ENCODE data around the gene PEBP1.

PEBP1 gene

GRCh38 chr12:118136559-118137003, 657 bp downstream of the PEBP1 start:
- no peak for DNase-seq (ENCODE audit: low read depth, low spot score)

GRCh38 chr12:118137148-118137678, 1.3 kb downstream of the PEBP1 start:
- no peak for DNase-seq (ENCODE audit: low read depth, low spot score)

DNA sequence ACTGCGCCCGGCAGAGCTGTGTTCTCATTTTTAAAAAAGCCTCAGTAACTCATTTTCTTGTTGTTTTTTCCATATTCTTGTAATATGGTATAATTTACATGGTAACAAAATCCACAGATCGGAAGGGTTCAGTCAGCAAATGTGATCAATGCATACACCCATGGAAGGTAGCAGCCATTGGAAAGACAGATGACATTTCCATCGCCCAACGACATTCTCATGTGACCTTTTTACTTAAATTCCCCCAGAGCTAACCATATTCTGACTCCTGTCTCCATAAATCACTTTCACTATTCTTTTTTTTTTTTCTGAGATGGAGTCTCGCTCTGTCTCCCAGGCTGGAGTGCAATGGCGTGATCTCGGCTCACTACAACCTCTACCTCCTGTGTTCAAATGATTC, 4.9 kb downstream of the PEBP1 start:
- no peak for DNase-seq (ENCODE audit: low read depth, low spot score)

GRCh38 chr12:118144499-118144898, 8.6 kb downstream of the PEBP1 start:
- DNase-seq (ENCODE audit: low read depth, low spot score) = no peak

GRCh38 chr12:118145113-118145797, 9.3 kb downstream of the PEBP1 start:
- no peak for DNase-seq (ENCODE audit: low read depth, low spot score)

- no peak for DNase-seq (ENCODE audit: low read depth, low spot score)
These were observed 9.9 kb downstream of the PEBP1 start for GRCh38 chr12:118145798-118146156.

- no peak for DNase-seq (ENCODE audit: low read depth, low spot score)
These were observed 12.4 kb downstream of the PEBP1 start for GRCh38 chr12:118148287-118148686.

DNA sequence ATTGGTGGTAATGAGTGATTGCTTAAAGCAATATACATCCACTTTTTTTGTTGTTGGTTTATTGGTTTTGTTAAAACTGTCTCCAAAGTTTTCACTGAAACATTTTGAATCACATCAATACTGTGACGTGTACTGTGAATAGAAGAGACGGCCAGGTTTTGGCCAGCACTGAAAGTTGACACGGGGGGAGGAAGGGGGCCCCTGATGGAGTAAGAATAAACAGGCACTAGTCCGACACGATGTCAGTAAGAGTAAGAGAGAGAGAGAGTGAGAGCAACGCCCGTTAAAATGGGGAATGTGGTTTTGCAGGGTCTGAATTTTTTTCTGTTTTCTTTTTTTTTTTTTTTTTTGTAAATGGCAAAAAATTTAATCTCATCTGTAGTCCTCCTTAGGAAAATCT, 14.7 kb downstream of the PEBP1 start:
- no peak for DNase-seq (ENCODE audit: low read depth, low spot score)

GRCh38 chr12:118151755-118152154, 15.8 kb downstream of the PEBP1 start:
- DNase-seq (ENCODE audit: low read depth, low spot score) = no peak

GRCh38 chr12:118160536-118160935, 24.6 kb downstream of the PEBP1 start:
- DNase-seq (ENCODE audit: low read depth, low spot score) = no peak

DNA sequence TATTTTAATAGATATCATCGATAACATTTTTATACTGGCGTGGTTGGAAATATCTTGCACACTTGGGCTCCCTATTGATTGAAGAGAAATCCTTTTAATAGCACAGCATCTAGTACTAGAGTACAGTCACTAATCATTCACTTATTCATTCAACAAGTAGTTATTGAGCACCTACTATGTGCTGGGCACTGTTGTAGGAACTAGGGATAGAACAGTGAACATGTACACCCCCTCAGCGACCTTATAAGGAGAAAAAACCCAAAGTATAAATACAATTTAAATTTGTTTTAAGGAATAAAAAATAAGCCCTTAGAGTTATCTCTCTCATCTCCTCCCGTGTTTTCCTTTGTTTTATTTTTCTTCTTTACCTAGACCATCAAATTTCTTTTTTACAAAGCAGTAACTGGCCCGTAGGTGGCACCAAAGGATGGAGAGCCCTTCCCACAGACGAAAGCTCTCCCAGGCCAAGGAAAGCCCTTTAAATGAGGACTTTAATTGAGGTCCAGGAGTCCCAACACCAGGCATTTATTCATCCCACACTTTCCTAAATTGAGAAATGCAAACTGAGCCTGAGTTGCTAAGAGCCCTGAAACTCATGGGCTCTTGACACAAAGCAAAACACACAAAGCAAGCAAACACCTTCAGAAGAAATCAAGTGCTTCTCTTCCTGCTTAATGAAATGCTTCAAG, 29.0 kb downstream of the PEBP1 start:
- DNase-seq (ENCODE audit: low read depth, low spot score) = peak; percentile 25

GRCh38 chr12:118166946-118167345, 31.0 kb downstream of the PEBP1 start:
- no peak for DNase-seq (ENCODE audit: low read depth, low spot score)

DNA sequence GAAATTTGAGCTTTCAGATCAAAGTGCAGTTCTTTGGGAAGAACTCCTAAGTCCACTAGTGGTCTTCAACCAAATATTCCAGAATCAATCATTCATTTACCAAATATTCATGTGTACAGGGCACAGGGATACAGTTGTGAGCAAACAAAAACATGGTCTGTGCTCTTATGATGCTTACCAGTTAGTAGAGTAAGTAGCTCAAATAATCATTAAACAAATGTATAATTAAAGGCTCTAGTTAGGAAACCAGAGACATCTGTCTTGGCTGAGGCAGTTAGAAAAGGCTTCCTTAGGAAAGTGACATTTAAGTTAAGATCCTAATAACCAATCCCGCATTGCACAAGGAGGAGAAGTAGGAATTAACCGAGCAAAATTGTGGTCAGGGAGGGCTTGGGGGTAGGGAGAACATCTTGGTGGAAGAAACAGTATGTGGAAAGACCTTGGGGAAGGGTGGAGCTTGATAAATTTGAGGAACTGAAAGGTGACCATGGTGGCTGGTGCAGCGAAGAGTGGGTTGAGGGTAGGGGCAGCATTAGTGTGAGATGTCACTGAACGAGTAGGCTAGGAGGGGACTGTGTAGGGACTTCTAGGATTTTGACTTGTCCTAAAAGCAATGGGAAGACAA, 40.0 kb downstream of the PEBP1 start:
- DNase-seq (ENCODE audit: low read depth, low spot score) = no peak

DNA sequence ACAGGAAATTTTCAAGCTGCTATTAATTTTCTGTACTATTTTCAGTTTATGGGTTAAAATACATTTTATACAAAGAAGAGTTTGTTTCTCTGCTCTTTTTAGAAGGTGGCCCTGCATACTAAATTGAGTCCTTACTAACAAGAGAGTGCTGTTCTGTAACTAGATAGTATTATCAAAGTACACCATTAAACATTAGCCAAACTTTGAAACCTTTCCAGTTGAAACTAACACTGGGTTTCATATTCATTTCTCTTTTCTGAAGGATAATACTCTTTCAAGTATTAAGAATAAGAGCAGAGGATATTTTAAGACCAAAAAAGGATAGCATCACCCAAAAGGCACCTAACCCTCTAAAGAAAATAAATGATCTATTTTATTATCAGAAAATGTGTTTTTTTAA, 47.2 kb downstream of the PEBP1 start:
- DNase-seq (ENCODE audit: low read depth, low spot score) = no peak

- no peak for DNase-seq (ENCODE audit: low read depth, low spot score)
These were observed 47.8 kb downstream of the PEBP1 start for GRCh38 chr12:118183711-118184110.

DNA sequence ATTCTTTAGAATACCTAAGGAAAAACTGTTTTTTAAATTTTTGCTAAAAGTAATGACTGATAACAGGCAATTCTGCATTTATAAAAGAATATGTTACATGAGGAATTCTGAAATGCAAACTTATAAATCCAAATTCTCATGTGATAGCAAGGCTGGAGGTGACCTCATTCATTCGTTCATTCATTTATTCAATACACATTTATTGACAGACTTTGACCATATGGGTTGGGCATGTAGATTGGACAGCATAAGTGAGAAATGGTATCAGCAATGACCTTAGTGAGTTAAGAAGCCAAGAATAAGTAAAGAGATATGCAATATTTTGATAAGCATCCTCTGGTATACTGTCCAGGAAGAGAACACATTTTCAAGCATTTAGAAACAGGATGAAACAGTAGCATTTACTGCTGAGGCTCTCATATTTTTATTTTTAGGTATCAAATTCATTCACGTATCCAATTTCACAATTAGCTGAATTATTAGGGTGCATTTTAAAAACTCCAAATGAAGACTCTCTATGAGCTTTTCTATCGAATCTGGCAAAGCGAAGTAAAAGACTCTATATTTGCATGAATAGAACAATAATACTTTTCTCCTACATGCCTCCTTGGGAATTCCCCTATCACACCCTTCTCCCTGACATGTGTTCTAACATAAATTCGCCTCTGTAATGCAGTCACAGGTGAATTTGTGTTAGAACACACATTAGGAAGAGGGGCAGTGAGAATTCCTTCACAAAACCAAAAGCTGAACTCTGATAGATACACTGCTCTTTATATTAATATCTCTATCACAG, 49.9 kb downstream of the PEBP1 start:
- no peak for DNase-seq (ENCODE audit: low read depth, low spot score)

GRCh38 chr12:118187751-118188435, 52.0 kb downstream of the PEBP1 start:
- no peak for DNase-seq (ENCODE audit: low read depth, low spot score)

DNA sequence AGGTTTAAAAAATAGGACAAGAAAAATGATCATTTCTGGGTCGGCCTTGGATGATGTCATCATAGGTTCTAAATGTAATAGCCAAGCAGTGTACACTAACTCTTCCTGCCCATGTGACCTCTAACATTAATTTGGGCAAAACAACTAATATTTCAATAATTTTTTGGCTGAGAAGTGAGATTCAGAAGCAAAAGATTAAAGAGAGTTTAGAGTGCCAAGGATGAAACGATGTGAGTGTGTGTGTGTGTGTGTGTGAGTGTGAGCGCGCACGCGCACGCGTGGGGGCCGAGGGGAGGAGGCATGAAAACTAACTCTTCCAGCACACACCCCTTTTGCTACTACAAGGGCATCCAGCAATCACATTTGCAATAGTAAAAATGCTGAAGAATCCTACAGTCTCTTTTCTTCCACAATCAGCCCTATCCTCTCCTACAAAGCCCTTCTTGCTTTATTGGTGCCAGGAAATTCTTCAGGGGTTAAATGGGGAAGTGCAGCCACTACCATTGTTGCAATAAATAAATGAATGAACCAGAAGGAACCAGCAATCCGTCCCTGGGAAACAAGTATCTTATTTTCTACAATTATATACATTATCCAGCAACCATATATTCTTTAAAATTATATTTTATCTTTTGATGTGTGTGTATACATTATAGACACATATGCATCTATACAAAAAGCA, 52.9 kb downstream of the PEBP1 start:
- no peak for DNase-seq (ENCODE audit: low read depth, low spot score)

DNA sequence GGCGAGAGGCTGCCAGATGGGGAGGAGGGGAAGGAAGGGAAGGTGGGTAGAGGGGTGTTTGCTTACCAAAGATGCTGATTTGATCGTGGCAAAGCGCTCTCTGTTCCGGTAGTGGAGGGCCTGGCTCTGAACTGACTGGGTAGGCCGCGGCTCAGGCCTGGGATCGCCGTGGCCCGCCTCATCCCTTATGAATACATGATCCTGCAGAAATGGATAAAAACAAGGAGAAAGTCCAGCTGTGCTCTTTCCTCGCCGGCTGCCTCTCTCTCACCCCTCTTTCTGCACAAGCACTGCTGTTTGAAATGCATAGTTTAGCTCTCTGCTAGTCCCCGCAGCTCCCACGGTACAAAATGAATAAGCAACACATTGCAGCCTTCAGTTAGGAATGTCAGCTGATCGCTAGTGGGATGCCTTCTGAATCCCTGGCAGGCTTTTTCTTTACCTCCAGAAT, 53.8 kb downstream of the PEBP1 start:
- peak; percentile 33 for DNase-seq (ENCODE audit: low read depth, low spot score)

- no peak for DNase-seq (ENCODE audit: low read depth, low spot score)
These were observed 54.3 kb downstream of the PEBP1 start for GRCh38 chr12:118190266-118190665.

- DNase-seq (ENCODE audit: low read depth, low spot score) = no peak
These were observed 57.6 kb downstream of the PEBP1 start for GRCh38 chr12:118193477-118193876.
